ENCODE measurements around the gene HDAC3. TPM values are rescaled to one million over a fixed set of nuclear protein-coding genes. Genes with fewer than 3 reads are reported as not detected.

Gene HDAC3
- total RNA-seq, 1 experiment from 2014 or later: 96.3 TPM

DNA sequence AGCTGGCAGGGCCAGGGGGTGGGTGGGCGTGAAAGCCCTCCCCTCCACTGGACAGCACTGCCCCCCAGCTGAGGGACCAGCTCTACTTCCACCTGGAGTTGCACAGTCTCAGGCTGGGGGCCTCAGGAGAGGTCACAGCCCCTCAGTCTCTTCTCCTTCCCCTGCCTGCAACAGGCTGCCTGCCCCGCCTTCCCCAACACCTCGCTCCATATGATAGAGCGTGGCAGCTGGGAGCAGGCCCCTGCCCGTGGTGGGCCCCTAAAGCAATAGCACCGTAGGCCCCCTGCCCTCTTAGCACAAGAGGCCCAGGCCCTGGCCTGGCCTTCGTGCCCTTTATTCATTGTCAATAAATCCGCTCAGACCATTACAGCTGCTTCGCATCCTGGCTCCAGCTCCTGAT is 4.0 kb upstream of the HDAC3 start:
- Mint-ChIP-seq H3K9me3 (ENCODE audit: low read depth, unreplicated experiment) (no peaks in the 10 kb centered on the region), H3K27ac (ENCODE audit: unreplicated experiment) (no peak overlapping the region), H3K36me3 (ENCODE audit: insufficient read depth, unreplicated experiment) (peaks cover 49% of the 10 kb centered on the region), H3K4me3 (ENCODE audit: low read depth, unreplicated experiment) (no peak overlapping the region), H3K27me3 (ENCODE audit: unreplicated experiment) (no peaks in the 10 kb centered on the region), H3K4me1 (ENCODE audit: low read depth, unreplicated experiment) (peaks cover 22% of the 10 kb centered on the region)
- intact Hi-C loops (cut with micrococcal nuclease; ENCODE audit: unreplicated experiment): no loop called here
- DNase-seq: no peak
- TF ChIP-seq, protein P1, sequence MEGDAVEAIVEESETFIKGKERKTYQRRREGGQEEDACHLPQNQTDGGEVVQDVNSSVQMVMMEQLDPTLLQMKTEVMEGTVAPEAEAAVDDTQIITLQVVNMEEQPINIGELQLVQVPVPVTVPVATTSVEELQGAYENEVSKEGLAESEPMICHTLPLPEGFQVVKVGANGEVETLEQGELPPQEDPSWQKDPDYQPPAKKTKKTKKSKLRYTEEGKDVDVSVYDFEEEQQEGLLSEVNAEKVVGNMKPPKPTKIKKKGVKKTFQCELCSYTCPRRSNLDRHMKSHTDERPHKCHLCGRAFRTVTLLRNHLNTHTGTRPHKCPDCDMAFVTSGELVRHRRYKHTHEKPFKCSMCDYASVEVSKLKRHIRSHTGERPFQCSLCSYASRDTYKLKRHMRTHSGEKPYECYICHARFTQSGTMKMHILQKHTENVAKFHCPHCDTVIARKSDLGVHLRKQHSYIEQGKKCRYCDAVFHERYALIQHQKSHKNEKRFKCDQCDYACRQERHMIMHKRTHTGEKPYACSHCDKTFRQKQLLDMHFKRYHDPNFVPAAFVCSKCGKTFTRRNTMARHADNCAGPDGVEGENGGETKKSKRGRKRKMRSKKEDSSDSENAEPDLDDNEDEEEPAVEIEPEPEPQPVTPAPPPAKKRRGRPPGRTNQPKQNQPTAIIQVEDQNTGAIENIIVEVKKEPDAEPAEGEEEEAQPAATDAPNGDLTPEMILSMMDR (IDR thresholded peaks at IDR 0.05; ENCODE audit: unreplicated experiment): no peak
- BruUV-seq (replicated peaks): no TSS peak
- CTCF ChIA-PET: no interaction called here

DNA sequence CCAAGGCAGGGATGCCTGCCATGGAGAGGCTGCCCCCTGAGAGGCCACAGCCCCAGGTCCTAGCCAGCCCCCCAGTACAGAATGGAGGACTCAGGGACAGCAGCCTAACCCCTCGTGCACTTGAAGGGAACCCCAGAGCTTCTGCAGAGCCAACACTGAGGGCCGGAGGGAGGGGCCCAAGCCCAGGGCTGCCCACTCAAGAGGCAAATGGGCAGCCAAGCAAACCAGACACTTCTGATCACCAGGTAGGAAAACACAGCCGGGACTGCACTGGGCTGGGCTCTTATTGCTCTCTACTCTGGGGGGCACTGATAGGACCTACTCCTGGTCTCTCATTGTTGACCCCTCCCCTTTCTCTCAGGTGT is 3.4 kb upstream of the HDAC3 start:
- no peak overlapping the region for H3K4me3 Mint-ChIP-seq (ENCODE audit: low read depth, unreplicated experiment)
- no TSS peak for BruUV-seq (replicated peaks)
- no peaks in the 10 kb centered on the region for H3K27me3 Mint-ChIP-seq (ENCODE audit: unreplicated experiment)
- H3K9me3 Mint-ChIP-seq (ENCODE audit: low read depth, unreplicated experiment): no peaks in the 10 kb centered on the region
- TF ChIP-seq, protein P1 (IDR thresholded peaks at IDR 0.05; ENCODE audit: unreplicated experiment): no peak
- peaks cover 49% of the 10 kb centered on the region for H3K36me3 Mint-ChIP-seq (ENCODE audit: insufficient read depth, unreplicated experiment)
- DNase-seq: no peak
- peaks cover 28% of the 10 kb centered on the region for H3K4me1 Mint-ChIP-seq (ENCODE audit: low read depth, unreplicated experiment)
- H3K27ac Mint-ChIP-seq (ENCODE audit: unreplicated experiment): no peak overlapping the region
- intact Hi-C loops (cut with micrococcal nuclease; ENCODE audit: unreplicated experiment): no loop called here
- CTCF ChIA-PET: no interaction called here

DNA sequence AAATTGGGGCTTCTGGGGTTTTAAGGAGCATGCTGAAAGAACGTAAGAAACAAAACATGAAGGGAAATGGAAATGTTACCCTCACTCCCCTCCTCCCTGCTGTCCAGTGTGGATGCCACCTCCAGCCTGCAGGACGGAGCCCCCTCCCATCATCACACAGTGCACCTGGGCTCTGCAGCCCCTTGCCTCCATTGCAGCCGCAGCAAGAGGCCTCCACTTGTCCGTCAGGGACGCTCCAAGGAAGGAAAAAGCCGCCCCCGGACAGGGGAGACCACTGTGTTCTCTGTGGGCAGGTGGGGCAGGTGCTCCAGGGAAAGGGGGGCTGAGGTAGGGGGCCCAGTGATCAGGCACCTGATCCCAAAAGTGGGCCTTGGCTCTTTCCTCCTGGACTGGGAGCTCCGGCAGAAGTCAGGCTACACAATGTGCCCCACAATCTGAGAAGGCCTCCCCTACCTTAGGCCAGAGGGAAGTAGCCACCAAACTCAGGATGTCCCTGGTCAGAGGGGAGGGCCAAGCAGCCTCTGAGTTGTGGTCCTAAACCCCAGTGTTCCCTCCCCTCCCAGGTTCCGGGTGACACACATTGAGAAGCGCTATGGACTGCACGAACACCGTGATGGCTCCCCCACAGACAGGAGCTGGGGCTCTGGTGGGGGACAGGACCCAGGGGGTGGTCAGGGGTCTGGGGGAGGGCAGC is 2.9 kb upstream of the HDAC3 start:
- no TSS peak for BruUV-seq (replicated peaks)
- intact Hi-C loops (cut with micrococcal nuclease; ENCODE audit: unreplicated experiment): no loop called here
- H3K27me3 Mint-ChIP-seq (ENCODE audit: unreplicated experiment): no peaks in the 10 kb centered on the region
- H3K27ac Mint-ChIP-seq (ENCODE audit: unreplicated experiment): no peak overlapping the region
- peaks cover 44% of the 10 kb centered on the region for H3K36me3 Mint-ChIP-seq (ENCODE audit: insufficient read depth, unreplicated experiment)
- H3K9me3 Mint-ChIP-seq (ENCODE audit: low read depth, unreplicated experiment): no peaks in the 10 kb centered on the region
- TF ChIP-seq, protein P1 (IDR thresholded peaks at IDR 0.05; ENCODE audit: unreplicated experiment): no peak
- H3K4me1 Mint-ChIP-seq (ENCODE audit: low read depth, unreplicated experiment): peaks cover 33% of the 10 kb centered on the region
- DNase-seq: no peak
- no peak overlapping the region for H3K4me3 Mint-ChIP-seq (ENCODE audit: low read depth, unreplicated experiment)
- CTCF ChIA-PET: no interaction called here

DNA sequence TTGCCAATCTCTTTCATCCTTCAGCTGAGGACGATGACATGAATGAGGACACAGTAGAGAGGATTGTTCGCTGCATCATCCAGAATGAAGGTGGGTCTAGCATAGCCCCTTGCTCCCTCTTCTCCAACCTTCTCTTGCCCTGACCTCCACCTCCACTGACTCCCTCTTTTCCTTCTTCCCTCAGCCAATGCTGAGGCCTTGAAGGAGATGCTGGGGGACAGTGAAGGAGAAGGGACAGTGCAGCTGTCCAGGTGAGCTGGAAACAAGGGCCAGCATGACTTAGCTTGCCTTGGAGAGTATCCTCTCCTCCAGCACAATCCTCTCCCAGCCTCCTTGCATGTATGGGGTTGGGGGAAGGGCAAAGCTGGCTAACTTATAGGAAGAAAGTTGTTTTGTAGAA is 2.1 kb upstream of the HDAC3 start:
- DNase-seq: no peak
- H3K27ac Mint-ChIP-seq (ENCODE audit: unreplicated experiment): no peak overlapping the region
- no peaks in the 10 kb centered on the region for H3K27me3 Mint-ChIP-seq (ENCODE audit: unreplicated experiment)
- peaks cover 41% of the 10 kb centered on the region for H3K4me1 Mint-ChIP-seq (ENCODE audit: low read depth, unreplicated experiment)
- no peaks in the 10 kb centered on the region for H3K9me3 Mint-ChIP-seq (ENCODE audit: low read depth, unreplicated experiment)
- intact Hi-C loops (cut with micrococcal nuclease; ENCODE audit: unreplicated experiment): no loop called here
- TF ChIP-seq, protein P1 (IDR thresholded peaks at IDR 0.05; ENCODE audit: unreplicated experiment): no peak
- BruUV-seq (replicated peaks): no TSS peak
- H3K36me3 Mint-ChIP-seq (ENCODE audit: insufficient read depth, unreplicated experiment): peaks cover 51% of the 10 kb centered on the region
- CTCF ChIA-PET: no interaction called here
- peak overlapping the region; percentile 79 for H3K4me3 Mint-ChIP-seq (ENCODE audit: low read depth, unreplicated experiment)
